Measurements from ENCODE around the gene CCDC136.

The CCDC136 gene

DNA sequence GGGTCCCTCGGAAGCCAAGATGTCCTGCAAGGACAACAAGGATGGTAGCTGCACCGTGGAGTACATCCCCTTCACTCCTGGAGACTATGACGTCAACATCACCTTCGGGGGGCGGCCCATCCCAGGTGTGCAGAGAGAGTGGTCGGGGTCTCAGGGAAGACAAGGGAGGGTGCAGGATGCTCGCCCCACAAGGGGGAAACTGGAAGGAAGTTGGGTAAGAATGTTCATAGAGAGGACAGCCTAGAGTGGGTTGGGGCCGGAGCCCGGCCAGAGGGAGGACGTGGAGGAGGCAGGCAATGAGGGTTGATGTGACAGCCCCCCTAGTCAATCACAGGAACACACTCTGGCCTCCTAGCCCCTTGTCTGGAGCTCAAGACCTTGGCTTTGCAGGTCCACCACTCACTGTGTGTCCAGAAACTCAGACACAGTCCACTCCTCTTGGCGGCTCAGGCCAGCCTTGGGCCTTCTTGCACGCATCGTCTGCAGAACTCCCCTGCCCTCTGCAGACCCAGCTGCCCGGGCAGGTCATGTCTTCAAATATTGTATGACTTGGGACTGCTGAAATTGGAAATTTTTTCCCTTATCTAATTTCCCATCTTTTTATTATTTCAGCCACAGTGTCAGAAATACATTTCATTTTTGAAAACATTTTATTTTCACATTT is 55.1 kb downstream of the CCDC136 start:
- DNase-seq, result no peak

GRCh38 chr7:128847721-128848211 is 56.0 kb downstream of the CCDC136 start:
- no peak for DNase-seq

GRCh38 chr7:128848289-128849155 is 56.8 kb downstream of the CCDC136 start:
- DNase-seq, result no peak

- DNase-seq, result no peak
Measured at GRCh38 chr7:128849156-128849515, 57.4 kb downstream of the CCDC136 start.

DNA sequence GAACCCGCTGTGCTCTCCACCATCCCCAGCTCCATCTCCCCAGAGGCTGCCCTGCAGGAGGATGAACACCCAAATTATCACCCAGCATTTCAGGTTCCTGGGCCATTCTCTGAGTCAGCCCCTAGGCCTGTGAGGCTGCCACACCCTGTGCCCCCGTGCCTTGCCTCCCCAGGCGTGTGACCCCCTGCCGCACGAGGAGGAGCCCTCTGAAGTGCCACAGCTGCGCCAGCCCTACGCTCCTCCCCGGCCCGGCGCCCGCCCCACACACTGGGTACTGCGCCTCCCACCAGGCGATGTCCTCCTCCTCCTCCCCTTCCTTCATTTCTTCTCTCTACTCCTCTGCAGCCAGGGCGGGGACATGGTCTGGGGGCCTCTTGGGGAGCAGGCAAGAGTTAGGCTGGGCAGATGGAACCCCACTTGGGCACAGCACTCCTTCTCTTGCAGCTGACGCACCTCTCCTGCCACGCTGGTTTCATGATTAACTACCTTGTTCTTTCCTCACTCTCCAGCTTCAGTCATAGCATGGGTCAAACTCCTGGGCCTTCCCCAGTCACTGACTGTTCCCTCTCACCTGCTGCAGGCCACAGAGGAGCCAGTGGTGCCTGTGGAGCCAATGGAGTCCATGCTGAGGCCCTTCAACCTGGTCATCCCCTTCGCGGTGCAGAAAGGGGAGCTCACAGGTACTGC is 58.2 kb downstream of the CCDC136 start:
- DNase-seq, result no peak

DNA sequence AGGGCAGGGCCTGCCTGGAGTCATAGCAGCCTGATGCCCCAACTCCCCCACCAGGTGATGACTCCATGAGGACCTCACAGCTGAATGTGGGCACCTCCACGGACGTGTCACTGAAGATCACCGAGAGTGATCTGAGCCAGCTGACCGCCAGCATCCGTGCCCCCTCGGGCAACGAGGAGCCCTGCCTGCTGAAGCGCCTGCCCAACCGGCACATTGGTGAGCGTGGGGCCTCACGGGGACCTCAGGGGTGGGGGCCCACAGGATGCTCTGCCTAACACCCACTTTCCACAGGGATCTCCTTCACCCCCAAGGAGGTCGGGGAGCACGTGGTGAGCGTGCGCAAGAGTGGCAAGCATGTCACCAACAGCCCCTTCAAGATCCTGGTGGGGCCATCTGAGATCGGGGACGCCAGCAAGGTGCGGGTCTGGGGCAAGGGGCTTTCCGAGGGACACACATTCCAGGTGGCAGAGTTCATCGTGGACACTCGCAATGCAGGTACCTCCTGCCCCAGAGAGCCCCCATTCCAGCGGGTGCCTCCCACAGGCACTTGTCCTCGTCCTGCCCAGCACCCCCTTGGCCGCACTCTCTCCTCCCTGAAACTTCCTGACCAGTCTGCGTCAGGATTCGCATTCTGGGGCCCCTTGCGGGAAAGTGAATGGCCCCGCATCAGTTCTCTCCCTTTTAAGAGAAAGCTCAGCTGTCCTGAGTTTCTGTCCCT is 60.9 kb downstream of the CCDC136 start:
- DNase-seq, result no peak

DNA sequence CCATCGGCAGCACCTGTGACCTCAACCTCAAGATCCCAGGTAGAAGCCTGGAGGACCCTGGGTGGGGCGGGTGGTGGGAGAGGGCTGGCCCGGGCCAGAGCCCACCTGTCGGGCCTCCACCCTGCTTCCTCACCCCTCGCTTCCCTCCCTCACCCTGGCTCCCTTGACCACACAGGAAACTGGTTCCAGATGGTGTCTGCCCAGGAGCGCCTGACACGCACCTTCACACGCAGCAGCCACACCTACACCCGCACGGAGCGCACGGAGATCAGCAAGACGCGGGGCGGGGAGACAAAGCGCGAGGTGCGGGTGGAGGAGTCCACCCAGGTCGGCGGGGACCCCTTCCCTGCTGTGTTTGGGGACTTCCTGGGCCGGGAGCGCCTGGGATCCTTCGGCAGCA is 62.0 kb downstream of the CCDC136 start:
- DNase-seq, result no peak

GRCh38 chr7:128854396-128854795 is 62.6 kb downstream of the CCDC136 start:
- DNase-seq, result no peak

DNA sequence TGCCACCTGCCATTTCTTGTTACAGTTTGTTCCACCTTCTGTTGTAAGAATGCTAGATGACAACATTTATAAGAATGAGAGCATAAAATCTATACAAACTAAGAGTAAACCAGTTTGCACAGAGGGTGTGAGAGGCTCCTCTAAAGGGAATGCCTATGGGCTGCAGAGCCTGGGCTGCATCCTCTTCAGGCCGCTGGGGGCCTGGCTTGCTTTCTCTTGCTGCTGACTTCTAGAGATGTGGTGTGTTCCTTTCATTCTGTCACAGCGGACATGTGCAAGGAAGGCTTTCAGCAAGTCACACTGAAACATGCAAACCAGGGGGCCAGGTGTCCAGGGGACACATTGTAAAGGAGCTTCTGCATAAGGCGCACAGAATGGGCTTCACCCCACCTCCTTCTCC is 63.8 kb downstream of the CCDC136 start:
- no peak for DNase-seq

GRCh38 chr7:128856001-128856718 is 64.4 kb downstream of the CCDC136 start:
- DNase-seq, result no peak

DNA sequence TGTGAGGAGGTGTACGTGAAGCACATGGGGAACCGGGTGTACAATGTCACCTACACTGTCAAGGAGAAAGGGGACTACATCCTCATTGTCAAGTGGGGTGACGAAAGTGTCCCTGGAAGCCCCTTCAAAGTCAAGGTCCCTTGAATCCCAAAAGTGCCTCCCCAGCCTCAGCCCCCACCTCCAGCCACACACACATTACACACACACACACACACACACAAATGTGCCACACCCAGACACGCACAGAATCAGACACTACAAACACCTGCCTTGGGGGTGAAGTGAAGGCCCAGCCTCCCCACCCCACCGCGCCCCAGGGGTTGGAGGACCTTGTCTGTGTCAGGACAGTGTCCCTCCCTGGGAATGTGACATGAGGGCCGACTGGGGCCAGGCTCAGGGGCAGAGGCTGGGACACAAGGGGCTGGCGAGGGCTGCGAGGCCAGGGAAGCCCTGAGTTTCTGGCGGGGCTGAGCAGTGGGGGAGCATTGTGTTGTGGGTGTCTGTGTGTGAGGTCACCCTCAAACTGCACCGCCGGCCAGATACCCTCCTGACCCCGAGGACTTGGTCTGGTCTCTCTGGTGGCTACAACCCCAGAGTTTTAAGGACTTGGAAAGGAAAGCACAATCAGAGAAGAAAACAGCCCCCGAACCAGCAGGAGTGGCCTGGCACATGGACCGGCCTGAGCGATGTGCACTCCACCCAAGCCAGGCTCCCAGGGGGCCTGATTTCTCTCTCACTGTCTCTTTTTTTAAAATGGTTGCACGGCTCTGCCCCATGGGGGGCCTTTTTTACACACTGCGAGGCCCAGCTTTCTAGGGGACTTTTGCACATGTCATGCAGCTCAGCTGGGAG is 66.8 kb downstream of the CCDC136 start:
- DNase-seq, result no peak

DNA sequence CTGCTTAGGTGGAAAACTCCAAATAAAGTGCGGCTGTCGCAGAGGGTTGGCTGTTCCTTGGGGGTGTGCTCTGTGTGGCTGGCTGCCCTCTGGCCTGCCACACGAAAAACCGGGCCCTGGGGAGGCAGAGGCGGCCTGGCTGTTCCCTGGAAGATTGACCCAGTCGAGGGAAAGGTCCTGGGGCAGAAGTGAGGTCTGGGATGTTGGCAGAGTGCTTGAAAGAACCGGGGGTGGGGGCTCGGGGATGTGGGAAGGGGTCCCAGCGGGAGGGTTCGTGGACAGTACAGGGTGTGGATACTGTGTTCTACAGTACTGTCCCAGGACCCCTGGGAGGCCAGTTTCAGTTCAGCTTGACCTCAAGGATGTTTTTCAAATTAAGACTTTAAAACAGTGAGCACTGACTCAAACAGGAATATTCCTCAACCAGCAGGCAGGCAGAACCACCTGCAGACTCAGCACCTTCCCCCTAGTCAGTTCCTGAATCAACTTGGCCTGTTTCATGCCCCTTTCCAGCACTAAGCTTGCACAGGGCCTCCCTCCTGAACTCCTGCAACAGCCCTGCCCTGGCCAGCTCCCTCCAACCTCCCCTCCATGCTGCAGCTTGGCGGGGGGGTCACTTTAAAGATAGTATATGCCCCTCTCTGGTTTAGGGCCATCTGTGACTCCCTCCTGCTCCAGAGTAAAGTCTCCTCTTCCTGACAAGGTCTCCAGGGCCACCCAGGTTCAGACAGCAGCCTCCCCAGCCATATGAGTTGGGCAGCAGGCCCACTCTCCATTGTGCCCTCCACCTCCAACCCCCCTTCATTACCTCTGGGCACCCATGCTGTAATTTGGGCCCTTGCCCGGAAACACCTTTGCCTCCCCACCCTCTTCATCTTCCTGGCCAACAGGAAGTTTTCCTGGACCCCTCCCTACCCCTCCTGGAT is 67.7 kb downstream of the CCDC136 start:
- no peak for DNase-seq

GRCh38 chr7:128860158-128861073 is 68.6 kb downstream of the CCDC136 start:
- DNase-seq, result no peak

DNA sequence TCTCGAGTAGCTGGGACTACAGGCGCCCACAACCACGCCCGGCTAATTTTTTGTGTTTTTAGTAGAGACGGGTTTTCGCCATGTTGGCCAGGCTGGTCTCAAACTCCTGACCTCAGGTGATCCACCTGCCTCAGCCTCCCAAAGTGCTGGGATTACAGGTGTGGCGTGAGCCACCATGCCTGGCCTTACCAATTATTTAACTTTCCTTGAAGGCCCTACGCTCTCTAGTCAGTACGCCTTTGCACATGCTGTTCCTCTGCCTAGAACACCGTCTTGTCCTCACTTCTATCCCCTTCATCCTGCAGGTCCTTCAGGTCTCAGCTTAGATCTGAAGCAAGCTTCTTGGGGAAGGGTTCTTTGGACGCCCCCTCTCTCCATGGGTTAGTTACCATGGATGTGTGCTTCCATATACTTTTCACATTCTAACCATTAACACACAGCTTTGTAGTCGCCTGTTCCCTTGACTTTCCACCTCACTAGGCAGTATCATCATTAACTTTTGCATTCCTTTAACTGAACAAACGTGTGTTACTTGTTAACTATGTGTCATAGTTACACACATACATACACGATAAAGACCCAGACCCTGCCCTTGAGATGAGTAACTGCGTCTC is 70.3 kb downstream of the CCDC136 start:
- DNase-seq, result no peak

GRCh38 chr7:128862571-128863432 is 71.0 kb downstream of the CCDC136 start, which contains the start of gene ATP6V1F:
TSS of gene ATP6V1F (plus strand) at chr7:128862856. CDS start at chr7:128862905, 49 bp downstream.
- peak; percentile 97 for DNase-seq

DNA sequence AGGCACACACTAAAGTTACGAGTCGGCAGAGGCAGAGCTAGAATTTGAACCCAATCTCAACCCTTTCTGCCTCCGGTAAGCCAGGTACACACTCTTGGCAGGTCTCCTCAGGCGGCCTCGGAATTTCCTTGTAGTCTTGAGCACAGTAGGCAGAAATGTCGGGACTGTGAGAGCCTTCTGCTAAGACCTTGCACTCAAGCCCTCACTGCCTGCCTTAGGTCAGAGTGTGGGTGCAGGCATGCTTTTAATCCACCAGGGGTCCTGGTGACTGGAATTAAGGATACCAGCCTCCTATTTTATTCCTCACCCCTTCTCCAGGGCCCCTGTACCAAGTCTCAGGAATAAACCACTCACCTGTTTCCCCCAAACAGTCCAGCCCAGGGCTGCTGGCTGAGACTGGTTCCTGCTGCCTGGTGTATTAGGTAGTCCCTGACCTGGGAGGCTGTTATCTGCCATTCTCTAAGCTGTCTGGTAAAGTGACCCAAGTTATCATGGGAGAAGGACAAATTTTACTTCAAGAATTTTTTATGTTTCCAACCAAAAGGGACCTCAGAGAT is 71.7 kb downstream of the CCDC136 start:
- peak; percentile 5 for DNase-seq

GRCh38 chr7:128865303-128865702 is 73.5 kb downstream of the CCDC136 start:
- no peak for DNase-seq

Measured in NCI-H748 treated with DMSO at 0.1 percent for 48 hours (cell line).